Right lobe of liver (tissue), 6 donors: Measurements from ENCODE around the gene IL17RB. TPM values are rescaled to one million over a fixed set of nuclear protein-coding genes. Genes with fewer than 3 reads are reported as not detected.

Experiments used
- ATAC-seq, 4 donors: fragments of 200-7000 bp; cut with Tn5 transposase; one replicate each; pipeline ENCODE4 v1.9.1; 2020; ENCODE audit warnings: mild to moderate bottlenecking in 4 of 4, moderate library complexity in 4 of 4
- DNase-seq, 3 donors: peaks; one replicate each; pipeline ENCODE4 v3.0.0-alpha.2; 2020
- H3K27ac ChIP-seq, 3 donors: fragments of 200-600 bp; one replicate each; pipeline ENCODE4 v1.8.0; 2022
- H3K27me3 ChIP-seq, 2 donors: fragments of 200-600 bp; one replicate each; pipeline ENCODE4 v1.8.0; 2022
- H3K36me3 ChIP-seq, 4 donors: fragments of 200-600 bp; sonication (generic) in 1 of 4; one replicate each; pipeline versions ENCODE4 v1.5.1 to v1.8.0; 2017 to 2022; ENCODE audit warnings: control low read depth in 1 of 4
- H3K4me1 ChIP-seq, 4 donors: fragments of 200-600 bp; sonication (generic) in 1 of 4; one replicate each; pipeline versions ENCODE4 v1.5.1 to v1.8.0; 2017 to 2022; ENCODE audit warnings: control low read depth in 1 of 4
- H3K4me3 ChIP-seq, 3 donors: fragments of 200-600 bp; one replicate each; pipeline ENCODE4 v1.8.0; 2022
- H3K9me3 ChIP-seq, 4 donors: fragments of 200-600 bp; sonication (generic) in 1 of 4; one replicate each; pipeline versions ENCODE4 v1.5.1 to v1.8.0; 2017 to 2022; ENCODE audit warnings: control low read depth in 1 of 4
- CTCF ChIP-seq, 4 donors: fragments of 200-600 bp in 3 of 4; fragments of 450-650 bp in 1 of 4; IDR thresholded peaks; one replicate each; pipeline versions ENCODE4 v1.5.1 to v1.8.0; 2016 to 2022; ENCODE audit warnings: antibody characterized with exemption in 4 of 4, mild to moderate bottlenecking in 2 of 4
- POLR2A ChIP-seq: fragments of 450-650 bp; IDR thresholded peaks from one replicate; pipeline ENCODE4 v1.6.1; 2017; ENCODE audit warnings: antibody characterized with exemption, mild to moderate bottlenecking
- WGBS: methylation state at CpG from one replicate; pipeline ENCODE4 v1.1.6; 2018; ENCODE audit warnings: low coverage, low lambda C conversion rate; ENCODE audit not compliant: insufficient coverage; ENCODE audit errors: missing lambda C conversion rate; 5-methylcytosine and 5-hydroxymethylcytosine counted together
- intact Hi-C, 2 donors: fragments of 100-400 bp; cut with DNase I; formaldehyde crosslinking; loops; one replicate each; pipeline versions ENCODE4 v1.11.2 to v1.14.1; 2022
- total RNA-seq, 6 experiments: library from RNA; depleted of rRNA in 2 of 6; stranded (reverse); fragments of >200 nt in 2 of 6; fragmentation: NEBNext Ultra II Directional in 3 of 6; extraction: Animal tissue kit (Norgen Biotek cat#: 25700) in 3 of 6; gene quantifications; one replicate each; pipeline versions ENCODE4 v1.1.0 to v1.2.4, GENCODE V29; 2016 to 2023
- donor health status: DM: no; HTN: yes; CAD: no.
- donor health status: DM: no; HTN: no; CAD: no.
- donor health status: DM: no; HTN: no; CAD: no.
- donor health status: DM: no; HTN: yes; CAD: no.
- donor health status: DM: no; HTN: yes; CAD: no.

The IL17RB gene
- total RNA-seq, 6 experiments from 2014 or later: 19.8 to 30.2 (median 27.3) TPM

- peaks cover 0 to 49% (median 26%) of the 10 kb centered on the region in 4 donors for H3K36me3 ChIP-seq
- no peak for TF ChIP-seq POLR2A
- TF ChIP-seq CTCF (IDR thresholded peaks at IDR 0.05): no peak
- H3K4me1 ChIP-seq: no peaks in the 10 kb centered on the region
- 67% methylated on average over 2 of the region's 4 CpGs for WGBS
- H3K9me3 ChIP-seq: no peaks in the 10 kb centered on the region
- intact Hi-C loops: no loop called here
- no peak overlapping the region for H3K4me3 ChIP-seq
- no peak overlapping the region for H3K27ac ChIP-seq
- H3K27me3 ChIP-seq: no peaks in the 10 kb centered on the region
- no peak for DNase-seq
- ATAC-seq: no peak
Observed at GRCh38 chr3:53816425-53816824, 29.9 kb upstream of the IL17RB start.

- Histone ChIP-seq H3K27ac (no peak overlapping the region), H3K4me3 (no peak overlapping the region), H3K9me3 (no peaks in the 10 kb centered on the region), H3K4me1 (no peaks in the 10 kb centered on the region), H3K27me3 (no peaks in the 10 kb centered on the region), H3K36me3 (peaks cover 0 to 56% (median 29%) of the 10 kb centered on the region in 4 donors)
- intact Hi-C loops: no loop called here
- WGBS: 63% methylated on average over 2 of the region's 6 CpGs
- TF ChIP-seq POLR2A (no peak), CTCF (IDR thresholded peaks at IDR 0.05) (no peak)
- DNase-seq (peak in 1 of 3 donors; percentile 45), ATAC-seq (no peak)
Observed at GRCh38 chr3:53817211-53817610, 29.2 kb upstream of the IL17RB start.

GRCh38 chr3:53817809-53818208, 28.6 kb upstream of the IL17RB start:
- Histone ChIP-seq H3K4me1 (no peaks in the 10 kb centered on the region), H3K27me3 (no peaks in the 10 kb centered on the region), H3K9me3 (no peaks in the 10 kb centered on the region), H3K4me3 (no peak overlapping the region), H3K27ac (no peak overlapping the region), H3K36me3 (peaks cover 0 to 62% (median 32%) of the 10 kb centered on the region in 4 donors)
- DNase-seq (no peak), ATAC-seq (no peak)
- no peak for TF ChIP-seq CTCF (IDR thresholded peaks at IDR 0.05)
- no peak for TF ChIP-seq POLR2A
- intact Hi-C loops: no loop called here
- 71% methylated on average over 9 of the region's 17 CpGs for WGBS

- 56% methylated on average over 8 of the region's 14 CpGs for WGBS
- H3K27me3 ChIP-seq: no peaks in the 10 kb centered on the region
- no peak overlapping the region for H3K4me3 ChIP-seq
- H3K9me3 ChIP-seq: no peaks in the 10 kb centered on the region
- ATAC-seq (peak; percentile 33 to 55 (median 46)), DNase-seq (no peak)
- intact Hi-C loops: no loop called here
- H3K27ac ChIP-seq: no peak overlapping the region
- TF ChIP-seq CTCF (IDR thresholded peaks at IDR 0.05): no peak
- no peak for TF ChIP-seq POLR2A
- H3K4me1 ChIP-seq: no peaks in the 10 kb centered on the region
- H3K36me3 ChIP-seq: peaks cover 0 to 68% (median 37%) of the 10 kb centered on the region in 4 donors
Observed at GRCh38 chr3:53818221-53819162, 27.9 kb upstream of the IL17RB start.
